GM18873 (cell line): ENCODE data around the gene POU2AF1.
"Not testable (repeated sequence)": the region's sequence is repeated elsewhere in the genome, so short reads cannot be mapped to it uniquely, and the experiment has no call there.

Experiments used
- ATAC-seq: cut with Tn5 transposase; IDR thresholded peaks from one replicate; pipeline ENCODE4 v1.9.1; 2021; ENCODE audit warnings: mild to moderate bottlenecking, moderate library complexity, moderate number of reproducible peaks; ENCODE audit not compliant: unreplicated experiment, low FRiP score

The POU2AF1 gene

DNA sequence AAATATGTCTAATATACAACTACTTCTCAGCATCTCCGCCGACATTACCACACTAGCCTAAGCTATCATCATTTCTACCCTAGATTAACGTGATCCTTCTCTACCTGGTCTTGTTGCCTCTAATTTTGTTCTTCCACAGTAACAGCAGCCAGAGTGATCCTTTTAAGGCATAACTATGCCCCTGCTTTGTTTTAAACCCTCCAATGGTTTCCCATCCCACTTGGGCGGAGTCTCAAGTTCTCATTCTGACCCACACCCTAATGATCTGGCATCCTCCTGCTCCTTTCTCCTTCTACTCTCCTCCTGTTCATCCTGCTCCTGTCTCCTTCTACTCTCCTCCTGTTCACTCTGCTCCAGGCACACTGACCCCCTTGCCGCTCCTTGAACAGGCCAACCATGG, 31.9 kb upstream of the POU2AF1 start:
- ATAC-seq = no peak

DNA sequence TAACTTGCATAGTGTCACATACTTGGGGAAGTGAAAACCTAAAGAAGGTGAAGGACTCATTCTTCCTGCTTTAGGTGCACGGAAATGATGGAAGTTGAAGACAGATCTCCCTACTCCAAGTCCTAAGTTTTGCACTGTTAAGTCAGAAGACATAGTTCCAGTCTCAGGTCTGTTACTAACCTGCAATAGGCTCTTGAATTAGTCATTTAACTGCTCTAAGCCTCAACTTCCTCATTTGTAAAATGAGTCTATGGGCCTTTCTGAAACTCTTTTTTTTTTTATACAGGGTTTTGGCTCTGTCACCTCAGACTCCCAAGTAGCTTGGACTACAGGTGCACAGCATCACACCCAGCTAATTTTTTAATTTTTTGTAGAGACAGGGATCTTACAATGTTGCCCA, 30.8 kb upstream of the POU2AF1 start:
- peak; percentile 71 for ATAC-seq

DNA sequence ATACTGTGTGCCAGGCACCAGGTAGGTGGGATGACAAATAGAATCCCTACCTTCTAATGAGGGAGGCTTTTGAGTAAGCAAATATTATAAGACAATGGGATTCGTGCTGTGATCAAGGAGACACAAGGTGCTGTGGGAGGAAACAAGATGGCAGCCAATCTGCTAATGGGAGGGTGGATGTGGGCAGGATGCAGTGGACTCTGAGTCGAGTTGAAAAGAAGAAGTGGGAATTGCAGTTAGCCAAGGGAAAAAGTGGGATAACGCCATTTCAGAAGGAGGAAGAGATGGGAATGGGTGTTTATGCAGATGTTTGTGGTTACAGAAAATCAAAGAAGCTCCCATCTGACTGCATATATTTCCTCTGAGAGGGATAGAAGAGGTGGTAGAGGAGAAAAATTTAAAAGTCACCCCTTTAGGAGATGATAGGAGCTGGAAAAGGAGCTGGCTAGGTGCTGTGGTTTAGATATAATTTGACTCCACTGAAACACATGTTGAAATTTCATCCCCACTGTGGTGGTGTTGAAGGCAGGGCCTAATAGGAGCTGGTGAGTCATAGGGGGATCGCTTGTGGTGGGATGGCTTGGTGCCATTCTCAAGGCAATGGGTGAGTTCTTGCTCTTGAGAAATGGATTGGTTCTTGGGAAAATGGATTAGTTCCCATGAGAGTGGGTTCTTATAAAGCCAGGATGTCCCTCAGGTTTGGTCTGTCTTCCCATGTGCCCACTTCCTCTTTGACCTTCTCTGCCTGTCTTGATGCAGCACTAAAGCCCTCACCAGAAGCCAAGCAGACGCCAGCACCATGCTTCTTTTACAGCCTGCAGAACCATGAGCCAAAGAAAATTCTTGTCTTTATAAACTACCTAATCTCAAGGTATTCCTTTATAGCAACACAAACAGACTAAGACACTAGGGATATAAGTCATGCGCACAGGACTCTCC, 30.0 kb upstream of the POU2AF1 start:
- ATAC-seq = no peak

DNA sequence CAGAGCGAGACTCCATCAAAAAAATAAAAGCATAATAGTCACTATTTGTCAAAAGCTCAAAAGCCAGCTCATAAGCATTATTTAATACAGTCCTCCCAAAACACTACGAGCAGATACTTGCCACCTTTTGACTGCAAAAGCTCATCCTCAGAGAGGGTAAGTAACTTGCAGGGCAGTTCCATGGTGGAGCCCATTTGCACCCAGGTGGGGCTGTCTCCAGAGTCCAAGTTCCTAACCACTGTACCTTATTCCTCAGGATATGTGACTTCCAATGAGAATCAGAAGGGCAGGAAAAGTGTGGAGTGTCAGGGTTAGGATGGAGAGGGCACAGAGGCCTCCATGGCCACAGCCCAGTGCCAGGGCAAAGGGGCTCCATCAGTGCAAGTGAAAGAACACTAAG, 28.6 kb upstream of the POU2AF1 start:
- ATAC-seq = no peak

DNA sequence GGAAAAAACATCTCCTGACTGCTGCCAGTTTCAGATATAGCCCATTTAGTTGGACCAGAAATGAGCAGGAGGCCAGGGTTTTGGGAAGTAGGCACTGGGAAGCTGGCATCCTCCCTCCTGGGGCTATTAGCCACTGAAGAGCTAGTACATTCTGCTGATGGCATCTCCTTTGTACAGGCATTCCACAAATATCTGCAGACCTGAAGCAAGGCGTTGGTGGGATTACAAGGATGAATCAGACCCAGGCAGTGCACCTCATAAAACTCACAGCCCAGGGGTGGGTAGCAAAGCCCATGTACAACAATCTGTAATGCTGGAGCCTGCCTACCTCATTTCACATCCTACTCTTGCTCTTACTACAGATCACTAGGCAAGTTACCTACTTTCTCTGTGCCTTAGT, 27.5 kb upstream of the POU2AF1 start:
- ATAC-seq = no peak

DNA sequence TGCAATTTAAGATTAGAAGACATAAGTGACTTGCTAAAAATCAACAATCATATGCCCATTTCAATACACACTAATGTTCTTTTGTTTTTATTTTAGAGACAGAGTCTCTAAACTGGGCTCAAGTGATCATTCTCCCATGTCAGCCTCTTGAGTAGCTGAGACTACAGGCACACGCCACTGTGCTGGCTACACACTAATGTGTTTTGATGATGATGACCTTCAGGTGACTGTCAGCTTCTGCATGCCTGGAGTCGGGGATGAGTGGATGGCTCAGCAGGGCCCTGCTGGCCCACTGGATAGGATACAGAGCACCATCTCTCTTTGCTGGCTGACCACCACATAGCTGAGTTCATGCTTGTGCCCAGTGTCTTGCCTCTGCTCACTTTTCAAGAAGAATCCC, 27.0 kb upstream of the POU2AF1 start:
- no peak for ATAC-seq

DNA sequence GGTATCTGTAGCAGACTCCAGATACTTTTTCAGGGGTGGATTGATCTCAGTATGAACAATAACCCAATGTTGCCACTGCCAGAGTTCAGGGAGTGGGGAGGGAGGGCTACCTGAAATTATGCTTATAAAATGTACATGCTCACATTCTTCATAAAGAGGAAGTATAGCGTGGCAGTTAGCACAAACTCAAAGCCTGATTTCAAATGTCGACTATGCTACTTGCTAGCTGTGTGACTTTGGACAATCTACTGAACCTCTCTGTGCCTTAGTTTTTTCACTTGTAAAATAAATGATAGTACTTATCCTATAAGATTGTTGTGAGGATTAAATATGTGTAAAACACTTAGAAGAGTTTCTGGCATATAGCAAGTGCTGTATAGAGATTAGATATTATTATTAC, 26.5 kb upstream of the POU2AF1 start:
- no peak for ATAC-seq

DNA sequence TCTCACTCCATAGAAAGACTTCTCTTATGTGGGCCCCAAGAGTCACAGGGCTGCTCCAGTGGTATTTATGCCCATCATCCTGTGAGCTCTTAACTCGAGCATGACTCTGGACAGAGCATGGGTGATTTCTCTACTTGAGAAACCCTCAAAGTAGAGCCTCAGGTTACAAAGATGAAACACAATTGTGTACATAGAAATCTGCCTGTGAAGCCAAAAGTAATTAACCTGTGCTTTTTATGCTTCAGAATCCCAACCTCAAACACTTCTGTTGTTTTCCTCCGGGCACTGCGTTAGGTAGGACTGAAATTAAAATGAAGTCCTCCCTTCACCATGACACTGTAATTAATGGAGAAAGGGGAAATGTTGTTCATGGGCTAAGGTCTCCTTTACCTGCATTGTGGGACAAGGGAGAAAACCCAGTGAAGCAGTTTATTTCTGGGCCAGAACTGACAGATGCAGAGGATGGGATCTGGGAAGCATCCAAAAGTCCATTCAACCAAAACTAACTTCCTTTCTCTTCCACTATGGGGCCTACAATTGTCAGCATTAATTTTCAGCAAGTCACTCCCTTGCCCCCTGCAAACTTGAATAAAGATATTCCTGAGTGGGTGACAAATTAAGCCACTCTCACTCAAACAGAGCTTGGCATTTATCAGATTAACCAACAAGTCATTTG, 24.1 kb upstream of the POU2AF1 start:
- ATAC-seq = no peak

DNA sequence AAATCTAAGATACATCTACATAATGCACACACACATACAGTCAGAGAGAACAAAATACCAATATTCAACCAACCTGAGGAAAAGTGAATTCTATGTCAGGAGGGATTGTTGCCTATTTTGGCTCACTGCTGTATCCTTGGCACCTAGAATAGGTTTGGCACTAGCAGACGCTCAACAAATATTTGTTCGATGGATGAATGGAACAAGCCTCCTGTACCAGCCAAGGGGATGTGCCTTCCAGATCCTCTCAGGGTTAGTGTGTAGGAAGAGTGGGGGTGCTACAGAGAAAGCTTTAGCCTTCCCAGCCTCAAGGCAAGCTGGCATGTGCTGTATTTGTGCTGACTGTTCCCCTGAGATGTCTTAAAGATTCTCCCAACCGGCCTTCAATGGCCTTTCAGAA, 23.3 kb upstream of the POU2AF1 start:
- no peak for ATAC-seq

DNA sequence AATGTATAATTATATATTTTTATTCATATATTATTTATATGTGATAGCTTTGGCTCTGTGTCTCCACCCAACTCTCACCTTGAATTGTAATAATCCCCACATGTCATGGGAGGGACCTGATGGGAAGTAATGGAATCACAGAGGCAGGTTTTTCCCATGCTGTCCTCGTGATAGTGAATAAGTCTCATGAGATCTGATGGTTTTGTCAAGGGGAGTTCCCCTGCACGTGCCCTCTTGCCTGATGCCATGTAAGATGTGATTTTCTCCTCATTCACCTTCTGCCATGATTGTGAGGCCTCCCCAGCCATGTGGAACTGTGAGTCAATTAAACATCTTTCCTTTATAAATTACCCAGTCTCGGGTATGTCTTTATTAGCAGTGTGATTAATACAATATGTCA, 22.9 kb upstream of the POU2AF1 start:
- not testable (repeated sequence) for ATAC-seq

DNA sequence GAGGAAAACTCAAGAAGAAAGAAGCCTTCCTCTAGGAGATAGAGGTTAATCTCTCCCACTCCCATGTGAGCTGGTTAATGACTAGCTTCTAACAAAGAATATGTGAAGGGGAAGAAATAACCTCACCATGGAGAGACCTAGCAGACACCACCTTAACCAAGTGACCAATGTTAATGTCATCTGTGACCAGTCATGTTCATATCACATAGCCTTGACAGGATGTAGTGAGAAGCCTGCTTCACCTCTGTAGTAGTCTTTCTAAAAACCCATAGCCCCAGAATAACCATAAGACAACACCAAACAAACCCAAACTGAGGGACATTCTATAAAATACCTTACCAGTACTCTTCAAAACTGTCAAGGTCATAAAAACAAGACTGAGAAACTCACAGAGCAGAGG, 21.5 kb upstream of the POU2AF1 start:
- peak; percentile 36 for ATAC-seq

DNA sequence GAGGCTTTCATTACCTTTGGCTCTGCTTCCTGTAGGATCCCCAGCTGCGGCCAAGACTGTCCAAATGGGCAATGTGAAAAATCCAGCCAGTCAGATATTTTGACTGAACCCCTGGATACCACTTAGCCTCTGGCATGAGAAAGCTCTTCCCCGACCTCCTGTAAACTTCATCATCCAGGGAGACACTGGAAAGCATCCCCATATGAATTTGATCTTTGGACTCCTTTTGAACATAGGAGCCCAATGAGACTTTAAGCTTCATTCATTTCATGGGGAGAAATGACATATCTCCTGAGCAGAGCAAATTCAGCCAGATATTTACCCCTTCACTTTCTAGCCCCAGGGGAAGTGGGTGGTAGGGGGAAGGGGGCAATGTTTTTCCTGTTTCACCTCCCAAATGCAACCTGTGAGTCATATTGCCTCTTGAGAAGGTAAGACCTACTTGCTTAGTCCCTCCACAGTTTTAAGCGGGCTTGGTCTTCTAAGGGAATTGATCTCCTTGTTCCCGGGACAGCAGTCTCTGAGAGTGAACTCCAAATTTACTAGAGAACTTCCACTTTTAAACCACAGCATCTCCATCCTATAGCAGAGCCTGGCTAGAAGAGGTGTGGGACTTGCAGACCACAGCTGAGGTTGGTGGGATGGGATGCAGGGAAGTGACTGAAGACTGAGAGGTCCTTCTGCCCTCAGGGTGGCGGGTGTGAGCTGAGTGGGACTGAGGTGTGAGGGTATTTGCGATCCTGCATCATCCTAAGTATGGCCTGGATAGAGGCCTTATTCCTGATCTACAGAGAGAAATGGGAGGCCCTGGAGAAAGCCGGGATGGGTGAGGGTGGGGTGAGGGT, 20.3 kb upstream of the POU2AF1 start:
- peak; percentile 39 for ATAC-seq

DNA sequence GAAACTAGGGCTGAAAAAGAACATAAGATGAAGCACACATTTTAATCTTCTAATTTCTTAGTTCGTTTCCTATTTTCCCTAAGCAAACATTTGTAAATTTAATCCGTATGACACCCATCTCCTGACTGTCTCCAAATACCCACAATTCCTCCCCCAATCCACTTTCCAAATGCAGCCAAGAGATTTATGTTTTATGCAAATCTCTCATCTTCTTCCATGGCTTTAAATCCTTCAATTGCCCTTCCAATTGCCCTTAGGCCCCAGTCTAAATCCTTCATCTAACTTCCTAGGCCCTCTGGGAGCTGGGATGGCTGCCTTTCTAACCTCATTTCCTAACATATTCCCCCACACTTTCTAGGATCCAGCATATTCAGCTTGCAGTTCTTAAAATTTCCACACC, 18.0 kb upstream of the POU2AF1 start:
- no peak for ATAC-seq

DNA sequence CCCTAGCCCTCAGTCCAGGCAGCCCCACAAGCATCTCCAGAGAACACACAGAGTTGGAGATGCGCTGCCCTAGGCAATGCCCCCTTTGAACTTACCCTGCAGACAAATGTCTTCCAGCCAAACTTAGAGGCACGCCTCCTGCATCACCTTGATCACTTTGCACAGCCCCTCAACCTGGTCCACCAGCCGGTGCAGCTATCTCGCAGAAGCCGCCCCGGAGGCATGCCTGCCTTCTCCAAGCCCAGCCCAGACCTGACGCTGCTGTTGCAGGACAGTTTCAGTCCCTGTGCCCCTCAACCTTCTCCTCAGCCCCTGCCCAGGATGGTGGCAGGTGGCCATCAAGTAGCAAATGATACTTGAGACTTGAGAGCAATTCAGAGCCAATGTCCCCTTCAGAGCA, 16.7 kb upstream of the POU2AF1 start:
- no peak for ATAC-seq

DNA sequence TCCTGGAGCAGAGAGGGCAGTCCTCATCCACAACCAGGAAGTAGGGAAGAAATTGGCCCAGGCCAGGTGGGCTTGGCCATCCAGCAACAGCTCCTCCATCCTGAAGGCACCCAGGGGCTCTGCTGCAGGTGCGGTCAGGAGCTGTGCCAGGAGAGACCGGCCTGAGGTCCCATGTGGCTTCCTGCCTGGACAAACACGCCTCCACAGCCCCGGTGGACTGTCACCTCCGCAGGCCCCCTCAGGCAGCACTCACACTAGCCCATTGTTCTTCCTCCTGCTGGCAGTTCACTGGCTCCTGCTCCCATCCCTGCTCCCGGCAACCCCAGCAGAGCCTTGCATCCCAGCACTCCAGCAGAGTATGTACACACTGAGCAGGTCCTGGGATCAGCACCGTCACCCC, 16.0 kb upstream of the POU2AF1 start:
- ATAC-seq = no peak

DNA sequence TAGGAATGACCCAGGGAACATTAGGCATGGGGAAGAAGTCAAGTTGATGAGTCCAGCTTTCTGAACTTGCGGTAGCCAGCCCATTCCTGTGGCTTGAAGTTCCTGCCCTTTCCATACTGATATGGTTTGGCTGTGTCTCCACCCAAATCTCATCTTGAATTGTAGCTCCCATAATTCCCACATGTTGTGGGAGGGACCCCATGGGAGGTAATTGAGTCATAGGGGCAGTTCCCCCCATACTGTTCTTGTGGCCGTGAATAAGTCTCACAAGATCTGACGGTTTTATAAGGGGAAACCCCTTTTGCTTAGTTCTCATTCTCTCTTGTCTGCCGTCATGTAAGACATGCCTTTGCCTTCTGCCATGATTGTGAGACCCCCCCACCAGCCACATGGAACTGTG, 15.1 kb upstream of the POU2AF1 start:
- not testable (repeated sequence) for ATAC-seq

DNA sequence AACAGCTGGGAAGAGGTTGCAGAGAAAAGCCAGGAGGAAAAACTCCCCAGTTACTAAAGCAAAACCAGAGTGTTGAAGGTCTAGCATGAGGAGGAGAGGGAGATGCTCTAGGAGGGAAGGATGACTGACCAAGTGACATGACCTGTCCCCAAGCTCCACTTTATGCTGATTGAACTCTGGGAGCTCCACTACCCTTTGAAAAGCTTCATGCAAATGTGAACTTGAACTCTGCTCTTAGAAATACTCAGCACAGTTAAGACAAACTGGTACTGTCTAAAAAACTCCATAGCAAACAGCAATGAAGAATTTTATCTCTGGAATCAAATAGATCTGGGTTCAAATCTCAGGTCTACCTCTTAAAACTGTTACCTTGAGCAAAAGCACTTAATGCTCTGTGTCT, 14.5 kb upstream of the POU2AF1 start:
- no peak for ATAC-seq

DNA sequence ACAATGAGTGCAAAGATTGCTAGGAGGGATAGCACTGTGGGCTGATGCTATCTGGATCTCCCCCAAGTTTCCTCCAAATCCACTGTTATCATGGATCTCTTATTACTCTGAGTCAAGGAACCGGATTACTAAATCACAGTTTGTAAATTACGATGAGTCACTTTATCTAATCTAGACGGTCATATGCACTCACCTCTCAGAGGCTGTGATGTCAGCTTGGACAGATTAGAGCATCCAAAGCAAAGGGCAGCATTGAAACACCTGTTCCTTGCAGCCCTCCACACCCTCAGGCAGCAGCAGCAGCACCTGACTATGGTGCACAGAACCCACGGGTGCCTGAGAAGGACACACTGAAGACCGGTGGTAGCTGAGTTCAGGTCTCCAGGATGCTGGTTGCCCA, 14.0 kb upstream of the POU2AF1 start:
- no peak for ATAC-seq

DNA sequence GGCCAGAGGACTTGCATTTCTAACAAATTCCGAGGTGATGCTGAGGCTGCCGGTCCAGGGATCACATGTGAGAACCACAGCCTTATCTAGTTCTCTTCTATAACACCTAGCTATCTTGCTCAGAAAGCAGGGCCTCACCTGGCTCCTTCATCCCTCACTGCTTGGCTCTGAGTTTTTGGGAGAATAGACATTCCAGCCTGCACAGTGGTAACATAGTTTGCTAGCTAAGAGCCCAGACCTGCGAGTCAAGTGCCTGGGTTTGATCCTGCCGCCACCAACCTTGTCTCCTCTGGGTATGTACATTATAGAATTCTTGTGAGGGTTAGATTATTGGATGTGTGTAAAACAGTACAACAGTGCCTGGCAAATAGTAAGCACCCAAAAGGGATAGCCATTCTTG, 13.5 kb upstream of the POU2AF1 start:
- ATAC-seq = no peak

DNA sequence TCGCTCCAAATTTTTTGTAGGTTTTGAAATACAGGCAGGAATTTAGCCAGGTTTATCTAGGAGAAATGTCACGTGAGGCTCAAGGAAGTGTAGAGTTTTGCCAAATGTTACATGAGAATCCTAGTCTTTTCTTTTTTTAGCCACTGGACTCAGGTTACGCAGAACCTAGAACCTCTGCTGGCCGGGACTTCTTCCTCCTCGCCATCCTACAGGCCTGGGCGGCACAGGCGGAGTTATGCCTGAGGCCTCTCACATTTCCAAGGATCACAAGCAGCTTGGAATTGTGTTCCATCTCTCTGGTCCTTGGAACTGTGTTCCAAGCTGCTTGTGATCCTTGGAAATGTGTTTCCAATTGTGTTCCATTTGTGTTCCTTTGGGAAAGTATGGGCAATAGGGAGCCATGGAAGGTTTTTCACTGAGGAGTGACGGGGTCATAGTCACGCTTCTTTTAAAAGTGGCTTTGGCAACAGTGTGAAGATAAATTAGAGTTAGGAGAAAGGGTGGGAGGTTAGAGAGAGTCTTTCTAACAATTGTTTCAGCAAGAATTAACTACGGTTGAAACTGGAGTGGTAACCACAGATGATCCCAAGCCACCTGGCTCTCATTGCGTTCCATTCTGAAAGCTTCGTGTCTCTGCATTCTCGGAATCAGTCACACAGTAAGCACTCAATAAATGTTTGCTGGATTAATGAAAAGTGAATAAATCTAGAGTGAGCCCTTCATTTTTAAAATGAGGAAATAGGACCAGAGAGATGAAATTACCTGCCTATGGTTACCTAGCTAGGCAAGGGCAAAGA, 12.5 kb upstream of the POU2AF1 start:
- ATAC-seq = no peak
